ENCODE measurements around the gene EGR1. TPM values are rescaled to one million over a fixed set of nuclear protein-coding genes. Genes with fewer than 3 reads are reported as not detected.

Gene EGR1
- polyA plus RNA-seq, 1 donor from 2014 or later = 15.6 TPM

- Histone ChIP-seq H3K79me2 (replicated peaks; ENCODE audit: insufficient read depth, low read length) (no peaks in the 10 kb centered on the region), H3K9ac (ENCODE audit: low read length) (no peak overlapping the region), H3K9me3 (ENCODE audit: low read length) (no peaks in the 10 kb centered on the region), H3K4me2 (ENCODE audit: low read length) (no peak overlapping the region), H3K27ac (ENCODE audit: low read length) (no peak overlapping the region), H3F3A (ENCODE audit: insufficient read depth, low read length, poor library complexity, severe bottlenecking) (no peaks in the 10 kb centered on the region), H2AFZ (ENCODE audit: low read depth, low read length) (no peak overlapping the region), H3K27me3 (ENCODE audit: insufficient read depth, low read depth, low read length) (peaks cover 23% of the 10 kb centered on the region), H3K9me2 (ENCODE audit: insufficient read depth, low read length) (no peaks in the 10 kb centered on the region), H3K4me3 (ENCODE audit: low read length) (no peak overlapping the region), H3K36me3 (ENCODE audit: insufficient read depth, low read length) (no peaks in the 10 kb centered on the region), H4K20me1 (ENCODE audit: insufficient read depth) (peaks cover 4% of the 10 kb centered on the region)
- TF ChIP-seq TAF1 (IDR thresholded peaks at IDR 0.05; ENCODE audit: low read depth) (no peak), SMC3 (conservative IDR thresholded peaks at IDR 0.05; ENCODE audit: poor library complexity) (no peak), MXI1 (conservative IDR thresholded peaks at IDR 0.05; ENCODE audit: poor library complexity, severe bottlenecking) (no peak), POLR2AphosphoS5 (IDR thresholded peaks at IDR 0.05) (peak; percentile 5), REST (IDR thresholded peaks at IDR 0.05; ENCODE audit: borderline replicate concordance) (no peak)
Measured at GRCh38 chr5:138469540-138470321, 4.5 kb downstream of the EGR1 start.

GRCh38 chr5:138470322-138471051 is 5.2 kb downstream of the EGR1 start:
- H3K4me3 ChIP-seq (ENCODE audit: low read length) = no peak overlapping the region
- no peak overlapping the region for H3K9ac ChIP-seq (ENCODE audit: low read length)
- no peaks in the 10 kb centered on the region for H3F3A ChIP-seq (ENCODE audit: insufficient read depth, low read length, poor library complexity, severe bottlenecking)
- no peaks in the 10 kb centered on the region for H3K79me2 ChIP-seq (replicated peaks; ENCODE audit: insufficient read depth, low read length)
- TF ChIP-seq SMC3 (conservative IDR thresholded peaks at IDR 0.05; ENCODE audit: poor library complexity) (no peak), POLR2AphosphoS5 (IDR thresholded peaks at IDR 0.05) (peak; percentile 51)
- peaks cover 4% of the 10 kb centered on the region for H4K20me1 ChIP-seq (ENCODE audit: insufficient read depth)
- H3K4me2 ChIP-seq (ENCODE audit: low read length) = no peak overlapping the region
- H3K27ac ChIP-seq (ENCODE audit: low read length) = no peak overlapping the region
- H3K27me3 ChIP-seq (ENCODE audit: insufficient read depth, low read depth, low read length) = peaks cover 23% of the 10 kb centered on the region
- no peaks in the 10 kb centered on the region for H3K9me3 ChIP-seq (ENCODE audit: low read length)
- H2AFZ ChIP-seq (ENCODE audit: low read depth, low read length) = no peak overlapping the region
- no peaks in the 10 kb centered on the region for H3K36me3 ChIP-seq (ENCODE audit: insufficient read depth, low read length)
- no peaks in the 10 kb centered on the region for H3K9me2 ChIP-seq (ENCODE audit: insufficient read depth, low read length)

DNA sequence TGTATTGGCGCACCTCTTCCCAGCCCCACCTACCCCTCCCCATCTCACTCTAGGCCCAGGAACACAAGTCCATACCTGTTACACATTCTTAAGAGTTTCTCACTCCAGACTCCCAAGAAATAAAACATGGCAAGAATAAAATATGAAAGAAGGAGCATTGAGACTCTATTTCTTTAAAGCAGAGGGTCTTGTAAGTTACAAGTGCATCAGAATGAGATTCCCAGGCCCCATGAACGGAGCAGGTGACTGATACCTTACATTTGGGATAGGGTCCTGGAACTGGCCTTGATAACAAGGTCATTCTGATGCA is 5.7 kb downstream of the EGR1 start:
- Histone ChIP-seq H3F3A (ENCODE audit: insufficient read depth, low read length, poor library complexity, severe bottlenecking) (no peaks in the 10 kb centered on the region), H3K9ac (ENCODE audit: low read length) (no peak overlapping the region)

More for the DNA sequence above, 5.7 kb downstream of the EGR1 start:
- TF ChIP-seq RAD21 (conservative IDR thresholded peaks at IDR 0.05) (no peak), MXI1 (conservative IDR thresholded peaks at IDR 0.05; ENCODE audit: poor library complexity, severe bottlenecking) (no peak), TAF1 (IDR thresholded peaks at IDR 0.05; ENCODE audit: low read depth) (no peak), POLR2AphosphoS5 (IDR thresholded peaks at IDR 0.05) (no peak), EZH2 (IDR thresholded peaks at IDR 0.05; ENCODE audit: borderline replicate concordance, insufficient read depth, low read length, poor library complexity, severe bottlenecking) (no peak), EP300 (conservative IDR thresholded peaks at IDR 0.05; ENCODE audit: poor library complexity, severe bottlenecking) (no peak), SMC3 (conservative IDR thresholded peaks at IDR 0.05; ENCODE audit: poor library complexity) (no peak), REST (IDR thresholded peaks at IDR 0.05; ENCODE audit: borderline replicate concordance) (no peak)
- TF ChIP-seq, protein P1, sequence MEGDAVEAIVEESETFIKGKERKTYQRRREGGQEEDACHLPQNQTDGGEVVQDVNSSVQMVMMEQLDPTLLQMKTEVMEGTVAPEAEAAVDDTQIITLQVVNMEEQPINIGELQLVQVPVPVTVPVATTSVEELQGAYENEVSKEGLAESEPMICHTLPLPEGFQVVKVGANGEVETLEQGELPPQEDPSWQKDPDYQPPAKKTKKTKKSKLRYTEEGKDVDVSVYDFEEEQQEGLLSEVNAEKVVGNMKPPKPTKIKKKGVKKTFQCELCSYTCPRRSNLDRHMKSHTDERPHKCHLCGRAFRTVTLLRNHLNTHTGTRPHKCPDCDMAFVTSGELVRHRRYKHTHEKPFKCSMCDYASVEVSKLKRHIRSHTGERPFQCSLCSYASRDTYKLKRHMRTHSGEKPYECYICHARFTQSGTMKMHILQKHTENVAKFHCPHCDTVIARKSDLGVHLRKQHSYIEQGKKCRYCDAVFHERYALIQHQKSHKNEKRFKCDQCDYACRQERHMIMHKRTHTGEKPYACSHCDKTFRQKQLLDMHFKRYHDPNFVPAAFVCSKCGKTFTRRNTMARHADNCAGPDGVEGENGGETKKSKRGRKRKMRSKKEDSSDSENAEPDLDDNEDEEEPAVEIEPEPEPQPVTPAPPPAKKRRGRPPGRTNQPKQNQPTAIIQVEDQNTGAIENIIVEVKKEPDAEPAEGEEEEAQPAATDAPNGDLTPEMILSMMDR (IDR thresholded peaks at IDR 0.05; ENCODE audit: poor library complexity, severe bottlenecking) = no peak
- Histone ChIP-seq H2AFZ (ENCODE audit: low read depth, low read length) (no peak overlapping the region), H3K79me2 (replicated peaks; ENCODE audit: insufficient read depth, low read length) (no peaks in the 10 kb centered on the region), H3K4me3 (ENCODE audit: low read length) (no peak overlapping the region), H3K27ac (ENCODE audit: low read length) (no peak overlapping the region), H3K27me3 (ENCODE audit: insufficient read depth, low read depth, low read length) (peaks cover 19% of the 10 kb centered on the region), H4K20me1 (ENCODE audit: insufficient read depth) (peaks cover 3% of the 10 kb centered on the region), H3K9me3 (ENCODE audit: low read length) (no peaks in the 10 kb centered on the region), H3K9me2 (ENCODE audit: insufficient read depth, low read length) (no peaks in the 10 kb centered on the region), H3K4me2 (ENCODE audit: low read length) (no peak overlapping the region), H3K36me3 (ENCODE audit: insufficient read depth, low read length) (no peaks in the 10 kb centered on the region)

Measured in neural cell (in vitro differentiated cells).